GM12878 (cell line): ENCODE results near the gene GLMP. TPM values are rescaled to one million over a fixed set of nuclear protein-coding genes. Genes with fewer than 3 reads are reported as not detected.

ENCODE experiments used
- ATAC-seq: fragments of 200-7000 bp; cut with Tn5 transposase; 3 replicates; pipeline ENCODE4 v1.9.1; 2020; ENCODE audit warnings: mild to moderate bottlenecking, moderate library complexity
- BruUV-seq: library from RNA; stranded (reverse); fragments of 400-500 nt; replicated peaks from 2 replicates; lab custom pipeline; 2021; lab: Mats Ljungman, UMichigan
- CTCF ChIA-PET: fragments of 300-600 bp; sonication (Branson Sonifier 250); formaldehyde crosslinking; extraction: SDS; loops from one replicate; lab custom pipeline; 2021; ENCODE audit warnings: inconsistent platforms; lab: Yijun Ruan, JAX
- POLR2A ChIA-PET: fragments of 350-600 bp; formaldehyde crosslinking; extraction: SDS; loops from one replicate; lab custom pipeline; 2021; ENCODE audit warnings: inconsistent platforms; lab: Charles Lee
- RAD21 ChIA-PET: fragments of 300-600 bp; sonication (Branson Sonifier 250); formaldehyde crosslinking; loops from one replicate; lab custom pipeline; 2023; ENCODE audit warnings: antibody characterized with exemption; ENCODE audit not compliant: unreplicated experiment; lab: Charles Lee
- SMC1A ChIA-PET: fragments of 300-600 bp; sonication (Branson Sonifier 250); formaldehyde crosslinking; loops from one replicate; lab custom pipeline; 2023; ENCODE audit not compliant: unreplicated experiment, uncharacterized antibody; lab: Charles Lee
- DNase-seq: peaks from one replicate; pipeline ENCODE4 v3.0.0-alpha.2; 2011; ENCODE audit warnings: low read depth, low spot score
- FAIRE-seq: peaks from 3 replicates; lab custom pipeline; 2011; peaks lifted over from hg19 to GRCh38; lab: Jason Lieb, UNC
- H2AFZ ChIP-seq: 2 replicates; pipeline ENCODE4 v1.6.0; 2011; ENCODE audit warnings: low read depth, low read length, control low read depth; ENCODE audit not compliant: control insufficient read depth
- H3K27ac ChIP-seq: 2 replicates; pipeline ENCODE4 v1.5.1; 2011; ENCODE audit warnings: control low read depth; ENCODE audit not compliant: control insufficient read depth, insufficient read depth
- H3K27me3 ChIP-seq, 2 experiments: replicated peaks in 1 of 2; 2 replicates each; pipeline versions ENCODE4 v1.6.0 to v1.6.1; 2011; ENCODE audit warnings: low read length in 1 of 2; ENCODE audit not compliant: control insufficient read depth in 2 of 2, insufficient read depth in 2 of 2
- H3K36me3 ChIP-seq, 2 experiments: 2 replicates each; pipeline ENCODE4 v1.5.1; 2011; ENCODE audit warnings: low read length in 1 of 2; ENCODE audit not compliant: control insufficient read depth in 2 of 2, insufficient read depth in 2 of 2
- H3K4me1 ChIP-seq: 2 replicates; pipeline ENCODE4 v1.6.1; 2011; ENCODE audit warnings: mild to moderate bottlenecking, low read length, moderate library complexity, mixed read lengths; ENCODE audit not compliant: control insufficient read depth, insufficient read depth
- H3K4me2 ChIP-seq: 2 replicates; pipeline ENCODE4 v1.6.0; 2011; ENCODE audit warnings: control low read depth; ENCODE audit not compliant: control insufficient read depth, insufficient read depth
- H3K4me3 ChIP-seq: fragments of 200-600 bp; sonication (generic); 2 replicates; pipeline ENCODE4 v1.5.1; 2016
- H3K79me2 ChIP-seq: 2 replicates; pipeline ENCODE4 v1.6.0; 2011; ENCODE audit warnings: low read length; ENCODE audit not compliant: control insufficient read depth, insufficient read depth
- H3K9ac ChIP-seq: 2 replicates; pipeline ENCODE4 v1.8.0; 2011; ENCODE audit warnings: low read length, control low read depth, mixed read lengths; ENCODE audit not compliant: control insufficient read depth, insufficient read depth
- H3K9me3 ChIP-seq: replicated peaks from 3 replicates; pipeline ENCODE4 v1.5.1; 2011; ENCODE audit warnings: mild to moderate bottlenecking, low read length; ENCODE audit not compliant: control insufficient read depth, insufficient read depth
- H4K20me1 ChIP-seq: 2 replicates; pipeline ENCODE4 v1.6.0; 2011; ENCODE audit not compliant: control insufficient read depth, insufficient read depth
- CBX3 ChIP-seq: fragments of 200-600 bp; sonication (generic); IDR thresholded peaks from 2 replicates; pipeline ENCODE4 v1.6.1; 2016; ENCODE audit warnings: low read depth, borderline replicate concordance
- CHD1 ChIP-seq: IDR thresholded peaks from 2 replicates; pipeline ENCODE4 v1.6.1; 2012; ENCODE audit warnings: low read depth, low read length, improper control_type of control experiment
- EGR1 ChIP-seq, 2 experiments: IDR thresholded peaks; 1 replicate in 1 of 2; 2 replicates in 1 of 2; pipeline ENCODE4 v1.6.1; 2011 to 2012; ENCODE audit warnings: low read depth in 2 of 2, low read length in 2 of 2, borderline replicate concordance in 1 of 2, mild to moderate bottlenecking in 1 of 2, moderate library complexity in 1 of 2
- HDAC6 ChIP-seq: fragments of 200-600 bp; sonication (generic); IDR thresholded peaks from one replicate; pipeline ENCODE4 v1.8.0; 2017; ENCODE audit warnings: antibody characterized with exemption; ENCODE audit not compliant: unreplicated experiment
- POU2F2 ChIP-seq: IDR thresholded peaks from 3 replicates; pipeline ENCODE4 v1.6.1; 2011; ENCODE audit warnings: low read depth, mild to moderate bottlenecking, low read length, borderline replicate concordance
- RAD51 ChIP-seq: fragments of 450-650 bp; IDR thresholded peaks from 2 replicates; pipeline ENCODE4 v1.6.1; 2016; ENCODE audit warnings: moderate library complexity, mild to moderate bottlenecking, inconsistent platforms
- ZSCAN29 ChIP-seq: fragments of 450-650 bp; IDR thresholded peaks from 2 replicates; pipeline ENCODE4 v1.6.1; 2017; ENCODE audit warnings: mild to moderate bottlenecking, moderate library complexity
- WGBS: methylation state at CpG from one replicate; pipeline ENCODE4 v1.1.6; 2016; ENCODE audit warnings: low lambda C conversion rate; ENCODE audit not compliant: insufficient replicate concordance, insufficient coverage; ENCODE audit errors: missing lambda C conversion rate; 5-methylcytosine and 5-hydroxymethylcytosine counted together
- in situ Hi-C: fragments of 300-500 bp; cut with MboI; formaldehyde crosslinking; loops from 9 replicates; pipeline ENCODE4 v1.14.3; 2018; ENCODE audit warnings: mixed read lengths
- intact Hi-C: fragments of 100-400 bp; cut with micrococcal nuclease; formaldehyde crosslinking; loops from one replicate; pipeline ENCODE4 v1.14.2; 2022; ENCODE audit not compliant: unreplicated experiment
- polyA plus RNA-seq, 11 experiments: library from polyadenylated mRNA; depleted of rRNA in 4 of 11; unstranded in 6 of 11; stranded (reverse) in 5 of 11; fragments of >200 nt; fragmentation: Nextera tagmentation in 4 of 11; fragmentation: Illumina TruSeq in 1 of 11; extraction: Ambion mirVana in 4 of 11; extraction: Trizol in 1 of 11; gene quantifications; 1 replicate in 1 of 11; 2 replicates in 10 of 11; pipeline versions ENCODE4 v1.2.1 to v1.2.3, GENCODE V29; 2011 to 2016; ENCODE audit warnings: inconsistent platforms in 2 of 11, missing spikeins in 2 of 11, low read depth in 1 of 11
- total RNA-seq, 4 experiments: library from RNA; depleted of rRNA in 3 of 4; stranded (reverse); fragments of >200 nt in 3 of 4; fragmentation: Illumina TruSeq in 1 of 4; extraction: Trizol in 1 of 4; gene quantifications; 2 replicates each; pipeline versions ENCODE4 v1.2.1 to v1.2.3, GENCODE V29; 2013 to 2021
- TF ChIP-seq, protein P1 (sequence below): IDR thresholded peaks from 2 replicates; pipeline ENCODE4 v1.6.1; 2011; ENCODE audit warnings: borderline replicate concordance, low read depth, mild to moderate bottlenecking, moderate library complexity, mixed read lengths, low read length; ENCODE audit not compliant: insufficient read depth; ENCODE audit errors: extremely low read length
- TF ChIP-seq, protein P2 (sequence below): fragments of 450-650 bp; IDR thresholded peaks from 2 replicates; pipeline ENCODE4 v1.6.1; 2018; ENCODE audit warnings: borderline replicate concordance, mild to moderate bottlenecking; ENCODE audit not compliant: partially characterized antibody
- TF ChIP-seq, protein P3 (sequence below): fragments of 450-650 bp; IDR thresholded peaks from 2 replicates; pipeline ENCODE4 v1.6.1; 2017; ENCODE audit warnings: borderline replicate concordance
- TF ChIP-seq, protein P4 (sequence below): IDR thresholded peaks from 2 replicates; pipeline ENCODE4 v1.6.1; 2011; ENCODE audit warnings: borderline replicate concordance, low read depth, mild to moderate bottlenecking, moderate library complexity, low read length; ENCODE audit not compliant: insufficient read depth, poor library complexity, severe bottlenecking
- TF ChIP-seq, protein P5 (sequence below): IDR thresholded peaks from 2 replicates; pipeline ENCODE4 v1.6.1; 2012; ENCODE audit warnings: low read depth, low read length, improper control_type of control experiment

GLMP gene
- total and polyA plus RNA-seq, 10 of the 15 experiments (the other 5 are each of a cell fraction or from before 2014, with no cell fraction given) = 4.4 to 30.0 (median 19.5) TPM

DNA sequence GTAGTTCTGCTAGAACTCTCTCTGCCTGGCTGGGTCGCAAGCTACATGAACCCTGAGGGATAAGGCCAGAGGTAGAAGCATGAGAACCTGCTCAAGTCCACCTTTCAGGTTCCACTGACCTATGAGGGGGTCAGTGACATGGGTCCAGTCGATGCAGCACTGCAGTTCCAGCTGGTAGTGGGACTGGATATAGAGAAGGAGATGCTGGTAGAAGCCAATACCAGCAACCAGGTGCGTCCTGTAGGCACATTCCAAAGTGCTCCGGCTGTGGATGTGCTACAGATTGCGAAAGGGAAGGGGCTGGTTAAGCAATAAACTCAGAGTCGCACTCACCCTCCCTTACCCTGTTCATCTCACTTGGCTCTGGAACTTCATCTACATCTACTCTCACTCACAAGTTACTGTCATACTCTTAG, 18.5 kb downstream of the GLMP start:
- no peaks in the 10 kb centered on the region for H4K20me1 ChIP-seq
- POLR2A ChIA-PET = interaction anchor here (0.5 to 0.9 kb wide), 3 partner anchors 11 to 113 kb away, joined by 3 to 4 read pairs (median 4); no protein-coding TSS in a partner anchor
- H3K27me3 ChIP-seq = no peaks in the 10 kb centered on the region
- peaks cover 34% of the 10 kb centered on the region for H3K79me2 ChIP-seq
- ATAC-seq (no peak), DNase-seq (no peak), FAIRE-seq (no peak)
- H2AFZ ChIP-seq = no peak overlapping the region
- H3K27ac ChIP-seq = no peak overlapping the region
- intact Hi-C loops = no loop called here
- CTCF ChIA-PET = no interaction called here
- WGBS = 81% methylated on average over 6 of the region's 6 CpGs
- no peaks in the 10 kb centered on the region for H3K9me3 ChIP-seq
- H3K4me3 ChIP-seq = no peak overlapping the region
- in situ Hi-C loops = no loop called here
- H3K36me3 ChIP-seq = peaks cover 25 to 54% of the 10 kb centered on the region in 2 experiments
- SMC1A ChIA-PET = no interaction called here
- TF ChIP-seq, protein P1, sequence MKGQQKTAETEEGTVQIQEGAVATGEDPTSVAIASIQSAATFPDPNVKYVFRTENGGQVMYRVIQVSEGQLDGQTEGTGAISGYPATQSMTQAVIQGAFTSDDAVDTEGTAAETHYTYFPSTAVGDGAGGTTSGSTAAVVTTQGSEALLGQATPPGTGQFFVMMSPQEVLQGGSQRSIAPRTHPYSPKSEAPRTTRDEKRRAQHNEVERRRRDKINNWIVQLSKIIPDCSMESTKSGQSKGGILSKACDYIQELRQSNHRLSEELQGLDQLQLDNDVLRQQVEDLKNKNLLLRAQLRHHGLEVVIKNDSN = no peak
- TF ChIP-seq ZSCAN29 (no peak), HDAC6 (no peak), EGR1 (IDR thresholded peaks at IDR 0.05; ENCODE audit: borderline replicate concordance in 1 of 2, low read depth in 2 of 2, low read length in 2 of 2) (no peak), POU2F2 (no peak), CBX3 (no peak), RAD51 (no peak), CHD1 (no peak)
- TF ChIP-seq, protein P2, sequence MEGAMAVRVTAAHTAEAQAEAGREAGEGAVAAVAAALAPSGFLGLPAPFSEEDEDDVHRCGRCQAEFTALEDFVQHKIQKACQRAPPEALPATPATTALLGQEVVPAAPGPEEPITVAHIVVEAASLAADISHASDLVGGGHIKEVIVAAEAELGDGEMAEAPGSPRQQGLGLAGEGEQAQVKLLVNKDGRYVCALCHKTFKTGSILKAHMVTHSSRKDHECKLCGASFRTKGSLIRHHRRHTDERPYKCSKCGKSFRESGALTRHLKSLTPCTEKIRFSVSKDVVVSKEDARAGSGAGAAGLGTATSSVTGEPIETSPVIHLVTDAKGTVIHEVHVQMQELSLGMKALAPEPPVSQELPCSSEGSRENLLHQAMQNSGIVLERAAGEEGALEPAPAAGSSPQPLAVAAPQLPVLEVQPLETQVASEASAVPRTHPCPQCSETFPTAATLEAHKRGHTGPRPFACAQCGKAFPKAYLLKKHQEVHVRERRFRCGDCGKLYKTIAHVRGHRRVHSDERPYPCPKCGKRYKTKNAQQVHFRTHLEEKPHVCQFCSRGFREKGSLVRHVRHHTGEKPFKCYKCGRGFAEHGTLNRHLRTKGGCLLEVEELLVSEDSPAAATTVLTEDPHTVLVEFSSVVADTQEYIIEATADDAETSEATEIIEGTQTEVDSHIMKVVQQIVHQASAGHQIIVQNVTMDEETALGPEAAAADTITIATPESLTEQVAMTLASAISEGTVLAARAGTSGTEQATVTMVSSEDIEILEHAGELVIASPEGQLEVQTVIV = no peak
- TF ChIP-seq, protein P3, sequence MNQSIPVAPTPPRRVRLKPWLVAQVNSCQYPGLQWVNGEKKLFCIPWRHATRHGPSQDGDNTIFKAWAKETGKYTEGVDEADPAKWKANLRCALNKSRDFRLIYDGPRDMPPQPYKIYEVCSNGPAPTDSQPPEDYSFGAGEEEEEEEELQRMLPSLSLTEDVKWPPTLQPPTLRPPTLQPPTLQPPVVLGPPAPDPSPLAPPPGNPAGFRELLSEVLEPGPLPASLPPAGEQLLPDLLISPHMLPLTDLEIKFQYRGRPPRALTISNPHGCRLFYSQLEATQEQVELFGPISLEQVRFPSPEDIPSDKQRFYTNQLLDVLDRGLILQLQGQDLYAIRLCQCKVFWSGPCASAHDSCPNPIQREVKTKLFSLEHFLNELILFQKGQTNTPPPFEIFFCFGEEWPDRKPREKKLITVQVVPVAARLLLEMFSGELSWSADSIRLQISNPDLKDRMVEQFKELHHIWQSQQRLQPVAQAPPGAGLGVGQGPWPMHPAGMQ = no peak
- TF ChIP-seq, protein P4, sequence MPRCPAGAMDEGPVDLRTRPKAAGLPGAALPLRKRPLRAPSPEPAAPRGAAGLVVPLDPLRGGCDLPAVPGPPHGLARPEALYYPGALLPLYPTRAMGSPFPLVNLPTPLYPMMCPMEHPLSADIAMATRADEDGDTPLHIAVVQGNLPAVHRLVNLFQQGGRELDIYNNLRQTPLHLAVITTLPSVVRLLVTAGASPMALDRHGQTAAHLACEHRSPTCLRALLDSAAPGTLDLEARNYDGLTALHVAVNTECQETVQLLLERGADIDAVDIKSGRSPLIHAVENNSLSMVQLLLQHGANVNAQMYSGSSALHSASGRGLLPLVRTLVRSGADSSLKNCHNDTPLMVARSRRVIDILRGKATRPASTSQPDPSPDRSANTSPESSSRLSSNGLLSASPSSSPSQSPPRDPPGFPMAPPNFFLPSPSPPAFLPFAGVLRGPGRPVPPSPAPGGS = no peak
- TF ChIP-seq, protein P5, sequence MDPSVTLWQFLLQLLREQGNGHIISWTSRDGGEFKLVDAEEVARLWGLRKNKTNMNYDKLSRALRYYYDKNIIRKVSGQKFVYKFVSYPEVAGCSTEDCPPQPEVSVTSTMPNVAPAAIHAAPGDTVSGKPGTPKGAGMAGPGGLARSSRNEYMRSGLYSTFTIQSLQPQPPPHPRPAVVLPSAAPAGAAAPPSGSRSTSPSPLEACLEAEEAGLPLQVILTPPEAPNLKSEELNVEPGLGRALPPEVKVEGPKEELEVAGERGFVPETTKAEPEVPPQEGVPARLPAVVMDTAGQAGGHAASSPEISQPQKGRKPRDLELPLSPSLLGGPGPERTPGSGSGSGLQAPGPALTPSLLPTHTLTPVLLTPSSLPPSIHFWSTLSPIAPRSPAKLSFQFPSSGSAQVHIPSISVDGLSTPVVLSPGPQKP = no peak
- no peak overlapping the region for H3K4me2 ChIP-seq
- no TSS peak for BruUV-seq
- RAD21 ChIA-PET = no interaction called here
- H3K9ac ChIP-seq = no peak overlapping the region
- H3K4me1 ChIP-seq = peaks cover 8% of the 10 kb centered on the region; the same call in 1 of the 2 replicates
